ENCODE results near the gene TOP2A. TPM values are rescaled to one million over a fixed set of nuclear protein-coding genes. Genes with fewer than 3 reads are reported as not detected.

The TOP2A gene
- total RNA-seq, 1 experiment from 2014 or later = 199 TPM

- Histone ChIP-seq H3K9ac (ENCODE audit: low read length) (no peak within 1 kb of the TSS), H2AFZ (ENCODE audit: low read length) (no peak within 1 kb of the TSS), H3K36me3 (ENCODE audit: insufficient read depth, low read length) (no peaks in the 10 kb centered on the region)
Measured at GRCh38 chr17:40364121-40364861, 53.4 kb downstream of the TOP2A start, which contains the start of gene GJD3. Gene GJD3 (minus strand): TSS chr17:40364737. CDS start chr17:40363815, 922 bp downstream.

GRCh38 chr17:40363111-40363827 is 54.4 kb downstream of the TOP2A start:
- 0 out of 2 replicates have a peak, but pooled peaks cover 5% of the 10 kb centered on the region for H4K20me1 ChIP-seq (ENCODE audit: insufficient read depth, low read depth, low read length)
- no peak overlapping the region for H3K27ac ChIP-seq (ENCODE audit: low read length)
- H3K4me1 ChIP-seq (ENCODE audit: low read length) = peaks cover 10% of the 10 kb centered on the region
- H2AFZ ChIP-seq (ENCODE audit: low read length) = no peak overlapping the region
- peak overlapping the region; percentile 66 for H3K9ac ChIP-seq (ENCODE audit: low read length)
- H3K4me2 ChIP-seq (ENCODE audit: low read depth, low read length, poor library complexity, severe bottlenecking) = peak overlapping the region; percentile 44
- no peak for DNase-seq
- no peaks in the 10 kb centered on the region for H3K79me2 ChIP-seq (ENCODE audit: low read length)
- no peaks in the 10 kb centered on the region for H3K36me3 ChIP-seq (ENCODE audit: insufficient read depth, low read length)
- no peaks in the 10 kb centered on the region for H3K9me3 ChIP-seq (ENCODE audit: low read length)
- H3K27me3 ChIP-seq (ENCODE audit: low read length) = no peaks in the 10 kb centered on the region
- no peaks in the 10 kb centered on the region for H3K9me2 ChIP-seq (replicated peaks; ENCODE audit: insufficient read depth, low read length)
- peak overlapping the region; percentile 61; the same call in 1 of the 2 replicates for H3K4me3 ChIP-seq (ENCODE audit: low read length)

More at GRCh38 chr17:40364121-40364861, 53.4 kb downstream of the TOP2A start, which contains the start of gene GJD3:
- no peaks in the 10 kb centered on the region for H3K9me3 ChIP-seq (ENCODE audit: low read length)
- H3K9me2 ChIP-seq (replicated peaks; ENCODE audit: insufficient read depth, low read length) = no peaks in the 10 kb centered on the region
- no peaks in the 10 kb centered on the region for H3K27me3 ChIP-seq (ENCODE audit: low read length)
- H4K20me1 ChIP-seq (ENCODE audit: insufficient read depth, low read depth, low read length) = 0 out of 2 replicates have a peak, but pooled peaks cover 5% of the 10 kb centered on the region
- no peaks in the 10 kb centered on the region for H3K79me2 ChIP-seq (ENCODE audit: low read length)
- H3K4me2 ChIP-seq (ENCODE audit: low read depth, low read length, poor library complexity, severe bottlenecking) = no peak within 1 kb of the TSS
- H3K4me3 ChIP-seq (ENCODE audit: low read length) = no peak within 1 kb of the TSS
- no peak for DNase-seq
- peaks cover 6% of the 10 kb centered on the region for H3K4me1 ChIP-seq (ENCODE audit: low read length)
- H3K27ac ChIP-seq (ENCODE audit: low read length) = no peak within 1 kb of the TSS

GRCh38 chr17:40362696-40363110 is 55.0 kb downstream of the TOP2A start:
- Histone ChIP-seq H3K9me2 (replicated peaks; ENCODE audit: insufficient read depth, low read length) (no peaks in the 10 kb centered on the region), H3K27ac (ENCODE audit: low read length) (no peak overlapping the region), H2AFZ (ENCODE audit: low read length) (no peak overlapping the region), H3K4me2 (ENCODE audit: low read depth, low read length, poor library complexity, severe bottlenecking) (peak overlapping the region; percentile 54), H3K27me3 (ENCODE audit: low read length) (no peaks in the 10 kb centered on the region), H3K4me3 (ENCODE audit: low read length) (peak overlapping the region; percentile 61; the same call in 1 of the 2 replicates), H4K20me1 (ENCODE audit: insufficient read depth, low read depth, low read length) (0 out of 2 replicates have a peak, but pooled peaks cover 5% of the 10 kb centered on the region), H3K9me3 (ENCODE audit: low read length) (no peaks in the 10 kb centered on the region), H3K4me1 (ENCODE audit: low read length) (peaks cover 10% of the 10 kb centered on the region), H3K9ac (ENCODE audit: low read length) (peak overlapping the region; percentile 66), H3K36me3 (ENCODE audit: insufficient read depth, low read length) (no peaks in the 10 kb centered on the region), H3K79me2 (ENCODE audit: low read length) (no peaks in the 10 kb centered on the region)
- peak; percentile 93 for DNase-seq

- Histone ChIP-seq H3K9ac (ENCODE audit: low read length) (peak overlapping the region; percentile 66), H3K9me3 (ENCODE audit: low read length) (no peaks in the 10 kb centered on the region), H3K36me3 (ENCODE audit: insufficient read depth, low read length) (no peaks in the 10 kb centered on the region), H3K4me3 (ENCODE audit: low read length) (peak overlapping the region; percentile 61; the same call in 1 of the 2 replicates), H4K20me1 (ENCODE audit: insufficient read depth, low read depth, low read length) (0 out of 2 replicates have a peak, but pooled peaks cover 5% of the 10 kb centered on the region), H3K4me2 (ENCODE audit: low read depth, low read length, poor library complexity, severe bottlenecking) (peak overlapping the region; percentile 54), H2AFZ (ENCODE audit: low read length) (no peak overlapping the region), H3K79me2 (ENCODE audit: low read length) (no peaks in the 10 kb centered on the region), H3K27ac (ENCODE audit: low read length) (no peak overlapping the region), H3K9me2 (replicated peaks; ENCODE audit: insufficient read depth, low read length) (no peaks in the 10 kb centered on the region), H3K4me1 (ENCODE audit: low read length) (peaks cover 10% of the 10 kb centered on the region), H3K27me3 (ENCODE audit: low read length) (no peaks in the 10 kb centered on the region)
- DNase-seq = no peak
Measured at GRCh38 chr17:40361925-40362695, 55.6 kb downstream of the TOP2A start.

- Histone ChIP-seq H2AFZ (ENCODE audit: low read length) (no peak overlapping the region), H3K9me3 (ENCODE audit: low read length) (no peaks in the 10 kb centered on the region), H3K4me2 (ENCODE audit: low read depth, low read length, poor library complexity, severe bottlenecking) (no peak overlapping the region), H4K20me1 (ENCODE audit: insufficient read depth, low read depth, low read length) (0 out of 2 replicates have a peak, but pooled peaks cover 5% of the 10 kb centered on the region), H3K27ac (ENCODE audit: low read length) (no peak overlapping the region), H3K36me3 (ENCODE audit: insufficient read depth, low read length) (no peaks in the 10 kb centered on the region), H3K27me3 (ENCODE audit: low read length) (no peaks in the 10 kb centered on the region), H3K9me2 (replicated peaks; ENCODE audit: insufficient read depth, low read length) (no peaks in the 10 kb centered on the region), H3K9ac (ENCODE audit: low read length) (no peak overlapping the region), H3K79me2 (ENCODE audit: low read length) (no peaks in the 10 kb centered on the region), H3K4me3 (ENCODE audit: low read length) (no peak overlapping the region), H3K4me1 (ENCODE audit: low read length) (peaks cover 10% of the 10 kb centered on the region)
- no peak for DNase-seq
Measured at GRCh38 chr17:40361063-40361924, 56.4 kb downstream of the TOP2A start.

- H3K9me2 ChIP-seq (replicated peaks; ENCODE audit: insufficient read depth, low read length) = no peaks in the 10 kb centered on the region
- H3K4me2 ChIP-seq (ENCODE audit: low read depth, low read length, poor library complexity, severe bottlenecking) = no peak overlapping the region
- H4K20me1 ChIP-seq (ENCODE audit: insufficient read depth, low read depth, low read length) = 0 out of 2 replicates have a peak, but pooled peaks cover 5% of the 10 kb centered on the region
- no peak overlapping the region for H3K27ac ChIP-seq (ENCODE audit: low read length)
- no peak for DNase-seq
- H3K9me3 ChIP-seq (ENCODE audit: low read length) = no peaks in the 10 kb centered on the region
- no peaks in the 10 kb centered on the region for H3K27me3 ChIP-seq (ENCODE audit: low read length)
- H3K9ac ChIP-seq (ENCODE audit: low read length) = no peak overlapping the region
- peaks cover 5% of the 10 kb centered on the region; the same call in 1 of the 2 replicates for H3K36me3 ChIP-seq (ENCODE audit: insufficient read depth, low read length)
- no peaks in the 10 kb centered on the region for H3K79me2 ChIP-seq (ENCODE audit: low read length)
- no peak overlapping the region for H2AFZ ChIP-seq (ENCODE audit: low read length)
- H3K4me3 ChIP-seq (ENCODE audit: low read length) = no peak overlapping the region
- H3K4me1 ChIP-seq (ENCODE audit: low read length) = peaks cover 10% of the 10 kb centered on the region
Measured at GRCh38 chr17:40360091-40360490, 57.6 kb downstream of the TOP2A start.

- Histone ChIP-seq H3K4me1 (ENCODE audit: low read length) (peaks cover 12% of the 10 kb centered on the region), H3K4me2 (ENCODE audit: low read depth, low read length, poor library complexity, severe bottlenecking) (peak overlapping the region; percentile 28), H3K9me2 (replicated peaks; ENCODE audit: insufficient read depth, low read length) (no peaks in the 10 kb centered on the region), H3K27me3 (ENCODE audit: low read length) (no peaks in the 10 kb centered on the region), H3K4me3 (ENCODE audit: low read length) (no peak overlapping the region), H3K36me3 (ENCODE audit: insufficient read depth, low read length) (peaks cover 5% of the 10 kb centered on the region; the same call in 1 of the 2 replicates), H2AFZ (ENCODE audit: low read length) (peak overlapping the region; percentile 63; the same call in 1 of the 2 replicates), H3K27ac (ENCODE audit: low read length) (no peak overlapping the region), H3K79me2 (ENCODE audit: low read length) (no peaks in the 10 kb centered on the region), H3K9ac (ENCODE audit: low read length) (peak overlapping the region; percentile 41; the same call in 1 of the 2 replicates), H4K20me1 (ENCODE audit: insufficient read depth, low read depth, low read length) (0 out of 2 replicates have a peak, but pooled peaks cover 5% of the 10 kb centered on the region), H3K9me3 (ENCODE audit: low read length) (no peaks in the 10 kb centered on the region)
- DNase-seq = peak; percentile 94
Measured at GRCh38 chr17:40358323-40359038, 59.2 kb downstream of the TOP2A start.
